HL-60/S4 treated with retinoic acid at 250 ng/mL for 4 days and 3 days (cell line): ENCODE measurements around the gene CNTNAP2.
"Not testable (repeated sequence)": the region's sequence is repeated elsewhere in the genome, so short reads cannot be mapped to it uniquely, and the experiment has no call there.

Source experiments
- in situ Hi-C: fragments of 300-500 bp; cut with MboI; formaldehyde crosslinking; loops from 2 replicates; pipeline ENCODE4 v1.7.0; 2022; ENCODE audit warnings: low sequenced_read_pairs

CNTNAP2 gene

GRCh38 chr7:148261996-148262688 is 2145.5 kb downstream of the CNTNAP2 start:
- in situ Hi-C loops: loop anchor here (25.0 kb wide), 1 partner anchor 700 kb away; no protein-coding TSS in a partner anchor

- in situ Hi-C loops: loop anchor here (25.0 kb wide), 1 partner anchor 700 kb away; no protein-coding TSS in a partner anchor
Measured at GRCh38 chr7:148262721-148263229, 2146.2 kb downstream of the CNTNAP2 start.

- in situ Hi-C loops: loop anchor here (25.0 kb wide), 1 partner anchor 697 kb away; no protein-coding TSS in a partner anchor
Measured at GRCh38 chr7:148264933-148265557, 2148.4 kb downstream of the CNTNAP2 start.

GRCh38 chr7:148265896-148266295 is 2149.3 kb downstream of the CNTNAP2 start:
- in situ Hi-C loops: loop anchor here (25.0 kb wide), 1 partner anchor 696 kb away; no protein-coding TSS in a partner anchor

GRCh38 chr7:148266795-148267194 is 2150.2 kb downstream of the CNTNAP2 start:
- in situ Hi-C loops: loop anchor here (25.0 kb wide), 1 partner anchor 696 kb away; no protein-coding TSS in a partner anchor

- in situ Hi-C loops: loop anchor here (25.0 kb wide), 1 partner anchor 692 kb away; no protein-coding TSS in a partner anchor
Measured at GRCh38 chr7:148270576-148270975, 2154.0 kb downstream of the CNTNAP2 start.

- in situ Hi-C loops: loop anchor here (25.0 kb wide), 1 partner anchor 688 kb away; no protein-coding TSS in a partner anchor
Measured at GRCh38 chr7:148274118-148274517, 2157.5 kb downstream of the CNTNAP2 start.

GRCh38 chr7:148275359-148275890 is 2158.8 kb downstream of the CNTNAP2 start:
- in situ Hi-C loops: no loop called here

- in situ Hi-C loops: no loop called here
Measured at GRCh38 chr7:148276314-148277041, 2159.9 kb downstream of the CNTNAP2 start.

GRCh38 chr7:148277042-148277660 is 2160.6 kb downstream of the CNTNAP2 start:
- in situ Hi-C loops: no loop called here

GRCh38 chr7:148286150-148286549 is 2169.5 kb downstream of the CNTNAP2 start:
- in situ Hi-C loops: no loop called here

GRCh38 chr7:148287538-148287937 is 2170.9 kb downstream of the CNTNAP2 start:
- in situ Hi-C loops: no loop called here

- in situ Hi-C loops: no loop called here
Measured at GRCh38 chr7:148288592-148289151, 2172.1 kb downstream of the CNTNAP2 start.

- in situ Hi-C loops: no loop called here
Measured at GRCh38 chr7:148289630-148290029, 2173.0 kb downstream of the CNTNAP2 start.

- in situ Hi-C loops: no loop called here
Measured at GRCh38 chr7:148290538-148290937, 2173.9 kb downstream of the CNTNAP2 start.

GRCh38 chr7:148291799-148292198 is 2175.2 kb downstream of the CNTNAP2 start:
- in situ Hi-C loops: no loop called here

- in situ Hi-C loops: no loop called here
Measured at GRCh38 chr7:148296994-148297644, 2180.5 kb downstream of the CNTNAP2 start.

- in situ Hi-C loops: not testable (repeated sequence)
Measured at GRCh38 chr7:148298768-148299167, 2182.2 kb downstream of the CNTNAP2 start.
